Mucosa of gallbladder (tissue), 1 donor: ENCODE measurements around the gene GPR152. TPM values are rescaled to one million over a fixed set of nuclear protein-coding genes. Genes with fewer than 3 reads are reported as not detected.
A peak's percentile ranks its signal among the peaks of the same experiment; 100 is the strongest.
"Not testable (repeated sequence)": the region's sequence is repeated elsewhere in the genome, so short reads cannot be mapped to it uniquely, and the experiment has no call there.

ENCODE experiments used
- DNase-seq: peaks from one replicate; pipeline ENCODE4 v3.0.0-alpha.2; 2020; ENCODE audit warnings: low spot score
- total RNA-seq: library from RNA; stranded (reverse); gene quantifications from one replicate; pipeline ENCODE4 v1.2.1, GENCODE V29; 2021
- donor health status: DM: no; HTN: no; CAD: no.

The GPR152 gene
- total RNA-seq, 1 donor from 2014 or later, result not detected

- no peak for DNase-seq
These were observed 43.3 kb downstream of the GPR152 start for GRCh38 chr11:67409261-67409666.

- no peak for DNase-seq
These were observed 43.9 kb downstream of the GPR152 start for GRCh38 chr11:67408437-67409200.

DNA sequence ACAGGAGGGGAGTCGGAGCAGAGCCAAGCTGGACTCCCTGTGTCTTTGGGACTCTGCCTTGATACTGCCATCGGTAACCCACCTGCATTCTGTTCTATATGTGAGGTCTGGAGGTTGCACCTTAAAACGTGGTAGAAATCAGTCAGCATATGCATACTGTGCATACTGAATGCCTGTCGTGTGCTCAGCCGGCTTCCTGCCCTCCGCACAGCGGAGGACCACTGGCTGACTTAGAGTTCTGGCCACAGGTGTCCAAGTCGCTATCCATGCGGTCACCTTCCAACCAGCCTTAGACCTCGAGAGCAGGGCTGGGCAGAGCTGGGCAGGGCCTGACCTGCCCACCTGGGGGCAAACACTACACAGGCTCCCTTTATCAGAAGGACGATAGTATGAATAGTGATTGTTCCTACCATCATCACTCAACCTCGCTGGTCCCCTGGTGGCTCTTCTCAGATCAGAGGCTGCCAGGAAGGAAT is 44.8 kb downstream of the GPR152 start:
- DNase-seq, result no peak

DNA sequence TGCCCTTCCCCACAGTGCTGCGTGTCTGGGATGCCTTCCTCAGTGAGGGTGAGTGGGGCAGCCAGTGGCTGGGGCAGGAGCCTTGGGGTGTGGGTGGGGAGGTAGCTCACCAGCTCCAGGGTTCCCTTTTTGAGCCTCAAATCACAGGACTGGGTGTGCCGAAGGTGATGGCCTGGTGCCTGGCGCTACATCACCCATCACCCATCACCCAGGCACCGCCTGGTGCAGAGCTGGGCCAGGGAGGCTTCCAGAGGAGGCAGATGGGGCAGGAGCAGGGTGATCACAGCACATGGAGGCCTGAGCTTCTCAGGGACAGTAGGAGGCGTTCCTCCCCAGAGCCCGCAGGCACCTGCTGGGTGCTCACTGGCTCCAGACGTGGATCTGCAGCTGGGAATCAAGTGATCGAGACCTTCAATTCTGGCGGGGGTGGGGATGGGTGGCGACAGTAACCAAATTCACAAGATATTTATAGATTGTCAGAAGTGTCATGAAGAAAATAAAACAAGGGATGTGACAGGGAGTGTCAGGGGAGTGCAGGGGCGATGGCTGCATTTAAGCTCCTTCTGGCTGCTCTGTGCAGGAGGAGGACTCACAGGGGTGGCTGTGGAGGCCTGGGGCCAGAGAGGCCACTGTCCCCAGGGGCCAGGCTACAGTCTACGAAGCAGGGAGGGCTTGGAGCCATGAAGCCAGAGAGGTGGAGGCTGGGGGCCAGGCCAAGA is 45.4 kb downstream of the GPR152 start:
- no peak for DNase-seq

DNA sequence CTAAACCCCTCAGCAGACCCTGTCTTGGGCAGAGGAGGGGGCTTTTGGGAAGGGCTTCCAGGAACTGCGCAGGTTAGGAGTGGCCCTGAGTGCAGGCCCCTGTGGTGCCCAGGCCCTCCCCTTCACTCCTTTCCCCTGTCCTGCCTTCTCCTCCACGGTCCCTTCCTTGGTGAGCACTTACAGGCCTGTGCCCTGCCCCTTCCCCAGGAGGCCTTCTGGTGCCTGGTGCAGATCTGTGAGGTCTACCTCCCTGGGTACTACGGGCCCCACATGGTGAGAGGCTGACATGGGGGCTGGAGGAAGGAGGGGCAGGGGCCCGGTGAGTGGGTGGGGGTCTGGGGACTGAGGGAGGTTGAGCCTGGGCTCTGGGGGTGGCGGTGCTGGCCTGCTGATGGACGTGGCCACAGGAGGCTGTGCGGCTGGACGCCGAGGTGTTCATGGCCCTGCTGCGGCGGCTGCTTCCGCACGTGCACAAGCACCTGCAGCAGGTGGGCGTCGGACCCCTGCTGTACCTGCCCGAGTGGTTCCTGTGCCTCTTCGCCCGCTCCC is 46.0 kb downstream of the GPR152 start:
- no peak for DNase-seq

DNA sequence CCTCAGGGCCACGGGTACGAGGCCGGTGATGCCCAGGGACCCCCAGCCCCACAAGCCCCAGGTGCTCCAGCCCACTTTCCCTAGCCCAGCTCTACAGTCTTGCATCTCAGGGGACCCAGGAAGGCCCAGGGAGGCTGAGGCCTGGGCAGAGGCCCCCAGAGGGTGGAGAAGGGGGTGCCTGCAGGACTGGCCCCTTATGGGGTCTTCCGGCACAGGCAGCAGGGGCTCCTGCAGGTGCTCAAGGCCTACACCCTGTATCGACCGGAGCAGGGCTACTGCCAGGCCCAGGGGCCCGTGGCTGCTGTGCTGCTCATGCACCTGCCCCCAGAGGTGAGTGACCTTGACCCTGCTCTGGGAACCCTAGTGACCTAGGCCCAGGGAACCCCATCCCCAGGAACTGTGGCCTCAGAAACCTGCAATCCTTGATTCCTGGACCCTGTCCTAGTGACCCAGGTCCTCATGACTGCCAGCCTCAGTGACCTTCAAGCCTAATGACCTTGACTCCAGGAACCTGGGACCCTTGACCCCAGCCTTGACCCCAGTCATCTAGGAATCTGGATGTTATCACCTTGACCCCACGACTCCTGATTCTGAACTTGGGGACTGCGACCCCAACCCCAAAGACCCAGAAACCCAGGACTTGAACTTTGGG is 46.7 kb downstream of the GPR152 start:
- no peak for DNase-seq

- no peak for DNase-seq
These were observed 47.3 kb downstream of the GPR152 start for GRCh38 chr11:67405196-67405567.

DNA sequence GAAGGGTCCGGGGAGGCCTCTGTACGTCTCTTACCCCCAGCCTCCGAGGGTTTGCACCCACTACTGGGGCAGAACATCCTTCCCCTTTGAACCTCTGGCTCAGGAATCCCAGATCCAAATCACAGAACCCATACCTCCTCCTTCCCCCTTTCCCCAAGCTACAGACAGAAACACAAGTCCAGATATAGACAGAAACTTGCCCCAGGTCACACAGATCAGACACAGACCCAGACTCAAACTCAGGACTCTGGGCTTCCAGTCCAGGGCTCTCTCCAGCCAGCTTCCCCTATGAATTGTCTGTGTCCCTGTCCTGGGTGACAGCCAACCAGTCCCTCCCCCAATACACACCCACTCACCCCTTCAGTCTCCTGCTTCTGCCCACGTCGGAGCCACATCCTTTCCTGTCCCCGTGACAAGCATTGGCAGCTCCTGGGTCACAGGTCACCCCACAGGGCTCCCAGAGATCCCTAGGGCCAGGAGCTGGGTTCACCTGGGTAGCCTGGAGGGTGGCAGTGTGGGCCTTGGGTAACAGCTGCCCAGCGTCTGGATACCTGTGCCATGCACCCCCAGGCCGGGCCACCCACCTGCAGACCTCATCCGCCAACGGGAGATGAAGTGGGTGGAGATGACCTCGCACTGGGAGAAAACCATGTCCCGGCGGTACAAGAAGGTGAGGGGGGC is 47.9 kb downstream of the GPR152 start:
- DNase-seq, result no peak

GRCh38 chr11:67403085-67403484 is 49.4 kb downstream of the GPR152 start:
- not testable (repeated sequence) for DNase-seq

DNA sequence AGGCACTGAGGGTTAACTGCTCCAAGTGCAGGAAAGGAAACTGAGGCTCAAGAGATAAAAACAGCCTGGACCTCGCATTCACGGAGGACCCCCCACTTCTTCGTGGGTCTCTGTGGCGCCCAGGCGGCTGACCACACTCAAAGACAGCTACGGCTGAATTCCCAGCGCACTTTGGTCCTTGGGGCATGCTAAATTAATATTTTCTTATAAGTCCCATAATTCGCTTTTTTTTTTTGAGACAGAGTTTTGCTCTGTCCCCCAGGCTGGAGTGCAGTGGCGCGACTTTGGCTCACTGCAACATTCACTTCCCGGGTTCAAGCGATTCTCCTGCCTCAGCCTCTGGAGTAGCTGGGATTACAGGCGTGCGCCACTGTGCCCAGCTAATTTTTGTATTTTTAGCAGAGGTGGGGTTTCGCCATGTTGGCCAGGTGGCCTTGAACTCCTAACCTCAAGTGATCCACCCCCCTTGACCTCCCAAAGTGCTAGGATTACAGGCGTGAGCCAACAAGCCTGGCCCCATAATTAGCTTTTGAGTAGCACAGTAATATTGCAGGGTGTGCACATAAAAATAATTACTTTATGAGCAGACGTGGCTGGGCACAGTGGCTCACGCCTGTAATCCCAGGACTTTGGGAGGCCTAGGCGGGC is 50.2 kb downstream of the GPR152 start:
- not testable (repeated sequence) for DNase-seq

GRCh38 chr11:67401495-67402191 is 50.9 kb downstream of the GPR152 start, which contains the start of gene PPP1CA:
Gene PPP1CA (minus strand): TSS chr11:67401858. CDS start chr11:67401782, 76 bp downstream.
- peak; percentile 91 for DNase-seq

Other genes with a start within 250 kb of the GPR152 start
- gene GRK2, start 186.3 kb downstream of the GPR152 start, total RNA-seq, result 86.1 TPM
- gene ANKRD13D, start 163.4 kb downstream of the GPR152 start, total RNA-seq, result 80.5 TPM
- gene SSH3, start 149.2 kb downstream of the GPR152 start, total RNA-seq, result 107 TPM
- gene POLD4, start 99.2 kb downstream of the GPR152 start, total RNA-seq, result 87.5 TPM
- 4.0 TPM for gene CLCF1, start 79.1 kb downstream of the GPR152 start, total RNA-seq
- 45.0 TPM for gene RAD9A, start 60.7 kb downstream of the GPR152 start, total RNA-seq
- 140 TPM for gene PPP1CA, start 50.9 kb downstream of the GPR152 start, total RNA-seq
- gene TBC1D10C, start 48.6 kb downstream of the GPR152 start, total RNA-seq, result 10.6 TPM
- 78.4 TPM for gene CARNS1, start 37.1 kb downstream of the GPR152 start, total RNA-seq
- gene RPS6KB2, start 24.2 kb downstream of the GPR152 start, total RNA-seq, result 39.7 TPM
- gene PTPRCAP, start 15.0 kb downstream of the GPR152 start, total RNA-seq, result 14.7 TPM
- 181 TPM for gene CORO1B, start 9.3 kb downstream of the GPR152 start, total RNA-seq
- gene CABP4, start 2.6 kb upstream of the GPR152 start, total RNA-seq, result 3.8 TPM
- 75.1 TPM for gene TMEM134, start 16.5 kb upstream of the GPR152 start, total RNA-seq
- 94.2 TPM for gene AIP, start 30.3 kb upstream of the GPR152 start, total RNA-seq
- gene PITPNM1, start 52.6 kb upstream of the GPR152 start, total RNA-seq, result 51.0 TPM
- gene CDK2AP2, start 55.4 kb upstream of the GPR152 start, total RNA-seq, result 95.5 TPM
- gene CABP2, start 70.7 kb upstream of the GPR152 start, total RNA-seq, result not detected
- 1,142 TPM for gene GSTP1, start 131.1 kb upstream of the GPR152 start, total RNA-seq
- 202 TPM for gene NDUFV1, start 154.2 kb upstream of the GPR152 start, total RNA-seq
- gene NUDT8, start 177.2 kb upstream of the GPR152 start, total RNA-seq, result 17.8 TPM
- 0.14 TPM for gene TBX10, start 187.0 kb upstream of the GPR152 start, total RNA-seq
- gene ACY3, start 198.0 kb upstream of the GPR152 start, total RNA-seq, result 16.0 TPM
- gene ALDH3B2, start 221.9 kb upstream of the GPR152 start, total RNA-seq, result 0.63 TPM